Measurements from ENCODE around the gene TYMS.

Gene TYMS

DNA sequence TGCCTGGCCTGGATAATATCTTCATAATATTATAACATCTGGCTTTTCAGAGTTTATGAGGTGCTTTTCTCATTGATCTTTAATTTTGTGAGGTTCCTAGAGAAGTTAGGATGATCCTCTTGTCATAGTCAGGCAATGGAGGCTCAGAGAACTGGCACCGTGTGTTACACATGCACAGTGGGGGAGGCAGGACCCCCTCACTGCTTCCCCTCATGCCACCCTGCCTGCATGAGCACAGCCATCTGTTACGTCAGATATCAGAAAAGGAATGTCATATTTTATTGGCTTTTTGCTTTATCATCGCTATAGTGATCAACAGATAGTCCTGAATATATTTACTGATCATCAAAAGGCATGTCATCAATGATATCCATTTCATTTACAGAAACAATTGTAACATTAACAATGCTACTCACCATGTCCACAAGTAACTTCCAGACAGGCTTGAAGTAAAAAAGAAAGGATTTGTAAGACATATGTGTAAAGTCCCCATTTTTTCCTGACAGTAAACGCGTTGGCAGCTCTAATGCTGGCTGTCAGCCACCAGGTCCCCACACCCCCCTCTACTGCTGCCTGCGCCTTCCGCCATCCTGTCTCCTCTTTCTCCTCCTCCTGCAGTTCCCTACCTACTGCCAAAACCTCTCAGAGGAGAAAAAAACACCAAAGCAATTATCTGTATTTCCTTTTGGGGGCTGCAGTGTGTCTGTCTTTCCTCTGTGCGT is 36.2 kb downstream of the TYMS start:
- POLR2A ChIA-PET = interaction anchor here (1.3 kb wide), 1 partner anchor 19 kb away, joined by 3 read pairs; the partner anchor contains the start of gene ENOSF1
- DNase-seq (ENCODE audit: extremely low spot score) = no peak
- CTCF ChIA-PET = interaction anchor here (0.9 to 1.3 kb wide), 2 partner anchors 12 to 137 kb away, joined by 3 to 4 read pairs; no protein-coding TSS in a partner anchor
- TF ChIP-seq, protein P1, sequence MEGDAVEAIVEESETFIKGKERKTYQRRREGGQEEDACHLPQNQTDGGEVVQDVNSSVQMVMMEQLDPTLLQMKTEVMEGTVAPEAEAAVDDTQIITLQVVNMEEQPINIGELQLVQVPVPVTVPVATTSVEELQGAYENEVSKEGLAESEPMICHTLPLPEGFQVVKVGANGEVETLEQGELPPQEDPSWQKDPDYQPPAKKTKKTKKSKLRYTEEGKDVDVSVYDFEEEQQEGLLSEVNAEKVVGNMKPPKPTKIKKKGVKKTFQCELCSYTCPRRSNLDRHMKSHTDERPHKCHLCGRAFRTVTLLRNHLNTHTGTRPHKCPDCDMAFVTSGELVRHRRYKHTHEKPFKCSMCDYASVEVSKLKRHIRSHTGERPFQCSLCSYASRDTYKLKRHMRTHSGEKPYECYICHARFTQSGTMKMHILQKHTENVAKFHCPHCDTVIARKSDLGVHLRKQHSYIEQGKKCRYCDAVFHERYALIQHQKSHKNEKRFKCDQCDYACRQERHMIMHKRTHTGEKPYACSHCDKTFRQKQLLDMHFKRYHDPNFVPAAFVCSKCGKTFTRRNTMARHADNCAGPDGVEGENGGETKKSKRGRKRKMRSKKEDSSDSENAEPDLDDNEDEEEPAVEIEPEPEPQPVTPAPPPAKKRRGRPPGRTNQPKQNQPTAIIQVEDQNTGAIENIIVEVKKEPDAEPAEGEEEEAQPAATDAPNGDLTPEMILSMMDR (IDR thresholded peaks at IDR 0.05; ENCODE audit: control extremely low read depth, extremely low read depth, low read depth, missing control alignments) = no peak

DNA sequence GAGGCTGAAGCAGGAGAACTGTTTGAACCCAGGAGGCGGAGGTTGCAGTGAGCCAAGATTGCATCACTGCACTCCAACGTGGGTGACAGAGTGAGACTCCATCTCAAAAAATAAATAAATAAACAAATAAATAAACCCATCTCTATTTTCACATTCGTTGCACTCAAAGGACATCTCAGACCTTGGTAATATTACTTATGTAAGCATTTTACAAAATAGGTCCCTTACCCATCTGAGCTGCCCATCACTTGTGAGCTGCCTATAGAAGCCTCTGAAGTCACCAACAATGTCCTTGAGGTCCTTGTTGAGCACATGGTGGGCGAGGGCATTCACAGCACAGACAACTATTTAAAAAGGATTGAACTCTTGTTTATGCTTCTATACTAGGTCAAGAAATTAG is 39.6 kb downstream of the TYMS start:
- ChIA-PET CTCF (interaction anchor here (1.3 kb wide), 1 partner anchor 133 kb away, joined by 3 read pairs; no protein-coding TSS in a partner anchor), POLR2A (no interaction called here)
- DNase-seq (ENCODE audit: extremely low spot score) = no peak
- TF ChIP-seq, protein P1 (IDR thresholded peaks at IDR 0.05; ENCODE audit: control extremely low read depth, extremely low read depth, low read depth, missing control alignments) = no peak

DNA sequence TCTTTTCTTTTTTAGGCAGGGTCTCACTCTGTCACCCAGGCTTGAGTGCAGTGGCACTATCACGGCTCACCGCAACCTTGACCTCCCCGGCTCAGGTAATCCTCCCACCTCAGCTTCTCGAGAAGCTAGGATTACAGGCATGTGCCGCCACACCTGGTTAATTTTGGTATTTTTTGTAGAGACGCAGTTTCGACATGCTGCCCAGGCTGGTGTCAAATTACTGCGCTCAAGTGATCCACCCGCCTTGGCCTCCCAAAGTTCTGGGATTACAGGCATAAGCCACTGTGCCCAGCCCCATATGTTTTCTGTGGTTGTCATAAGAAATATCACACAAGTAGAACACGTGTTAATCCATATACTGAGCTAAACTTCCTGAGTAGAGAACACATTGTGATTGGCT is 40.3 kb downstream of the TYMS start:
- CTCF ChIA-PET = interaction anchor here (0.5 to 1.6 kb wide), 2 partner anchors 57 to 142 kb away, joined by 3 to 7 read pairs; no protein-coding TSS in a partner anchor
- TF ChIP-seq, protein P1 (IDR thresholded peaks at IDR 0.05; ENCODE audit: control extremely low read depth, extremely low read depth, low read depth, missing control alignments) = no peak
- no peak for DNase-seq (ENCODE audit: extremely low spot score)
- POLR2A ChIA-PET = no interaction called here

DNA sequence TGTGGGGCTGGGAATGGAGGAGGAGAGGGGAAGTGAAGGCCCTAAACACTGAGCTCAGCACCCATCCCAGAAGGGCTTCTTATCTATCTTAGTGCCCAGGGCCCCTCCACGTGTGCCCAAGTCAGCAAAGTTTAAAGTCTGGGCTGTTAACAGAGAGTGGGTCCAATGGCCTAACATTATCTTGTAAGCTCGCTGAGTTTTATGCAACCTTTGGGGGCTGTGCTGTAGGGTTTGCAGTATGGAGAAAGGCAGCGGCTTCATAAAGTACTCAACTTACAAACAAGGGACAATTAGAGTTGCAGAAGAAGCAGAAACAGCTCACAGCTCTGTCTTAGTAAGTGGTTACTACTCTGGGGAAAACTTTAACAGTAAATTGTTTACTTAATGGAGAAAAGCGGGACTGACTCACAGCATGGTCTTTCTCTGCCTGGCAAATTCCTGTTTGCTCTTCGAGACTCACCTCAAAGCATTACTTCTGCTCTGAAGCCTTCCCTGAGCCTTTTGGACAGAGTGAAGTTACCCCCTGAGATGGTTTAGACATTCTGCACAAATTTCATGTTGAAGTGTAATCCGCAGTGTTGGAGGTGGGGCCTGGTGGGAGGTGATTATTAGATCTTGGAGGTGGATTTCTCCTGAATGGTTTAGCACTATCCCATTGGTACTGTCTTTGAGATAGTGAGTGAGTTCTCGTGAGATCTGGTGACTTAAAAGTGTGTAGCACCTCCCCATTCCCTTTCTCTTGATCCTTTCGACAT is 45.9 kb downstream of the TYMS start:
- POLR2A ChIA-PET = interaction anchor here (0.7 kb wide), 1 partner anchor 9 kb away, joined by 5 read pairs; the partner anchor contains the start of gene ENOSF1
- TF ChIP-seq, protein P1 (IDR thresholded peaks at IDR 0.05; ENCODE audit: control extremely low read depth, extremely low read depth, low read depth, missing control alignments) = no peak
- CTCF ChIA-PET = interaction anchor here (0.9 to 2.4 kb wide), 7 partner anchors 12 to 608 kb away, joined by 3 to 7 read pairs (median 4); no protein-coding TSS in a partner anchor
- no peak for DNase-seq (ENCODE audit: extremely low spot score)

DNA sequence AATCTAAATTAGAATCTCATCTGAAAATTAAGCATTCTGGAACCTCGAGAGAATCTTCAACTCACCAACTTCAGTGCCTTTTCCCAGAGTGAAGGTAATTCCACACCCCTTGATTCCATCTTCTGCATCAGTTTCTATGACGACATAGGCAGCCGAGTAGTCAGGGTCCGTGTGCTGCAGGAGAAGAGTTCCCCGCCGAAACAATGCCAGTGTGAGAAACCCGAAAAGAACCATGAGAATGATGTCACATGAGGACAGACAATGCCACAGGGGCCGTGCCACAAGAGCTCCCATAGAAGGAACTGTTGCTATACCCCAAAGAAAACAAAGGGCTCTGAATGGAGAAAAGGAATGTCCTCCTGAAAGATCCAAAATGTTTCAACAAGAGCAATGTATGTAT is 49.0 kb downstream of the TYMS start:
- DNase-seq (ENCODE audit: extremely low spot score) = no peak
- POLR2A ChIA-PET = no interaction called here
- TF ChIP-seq, protein P1 (IDR thresholded peaks at IDR 0.05; ENCODE audit: control extremely low read depth, extremely low read depth, low read depth, missing control alignments) = no peak
- CTCF ChIA-PET = interaction anchor here (1.1 to 1.2 kb wide), 2 partner anchors 10 to 134 kb away, joined by 3 read pairs; no protein-coding TSS in a partner anchor

DNA sequence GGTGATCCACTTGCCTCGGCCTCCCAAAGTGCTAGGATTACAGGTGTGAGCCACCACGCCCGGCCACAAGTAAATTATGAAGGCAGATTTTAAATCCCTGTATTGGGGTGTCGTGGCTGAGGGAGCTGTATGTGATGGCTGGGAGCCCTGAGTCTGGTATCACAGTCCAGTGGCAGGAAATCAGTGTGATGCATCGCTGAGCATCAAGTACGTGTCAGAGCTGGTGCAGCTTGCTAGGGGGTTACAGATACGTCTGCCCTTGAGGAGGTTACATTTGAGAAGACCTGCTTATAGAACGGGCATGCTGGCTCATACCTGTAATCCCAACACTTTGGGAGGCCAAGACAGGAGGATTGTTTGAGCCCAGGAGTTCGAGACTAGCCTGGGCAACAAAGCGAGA is 50.6 kb downstream of the TYMS start:
- DNase-seq (ENCODE audit: extremely low spot score) = no peak
- CTCF ChIA-PET = interaction anchor here (1.4 to 2.2 kb wide), 4 partner anchors 8 to 131 kb away, joined by 4 to 8 read pairs (median 5); no protein-coding TSS in a partner anchor
- POLR2A ChIA-PET = no interaction called here
- TF ChIP-seq, protein P1 (IDR thresholded peaks at IDR 0.05; ENCODE audit: control extremely low read depth, extremely low read depth, low read depth, missing control alignments) = no peak
